ENCODE measurements around the gene RAB3IP. TPM values are rescaled to one million over a fixed set of nuclear protein-coding genes. Genes with fewer than 3 reads are reported as not detected.
A peak's percentile ranks its signal among the peaks of the same experiment; 100 is the strongest.
"Not testable (repeated sequence)": the region's sequence is repeated elsewhere in the genome, so short reads cannot be mapped to it uniquely, and the experiment has no call there.

Gene RAB3IP
- total RNA-seq, 6 donors from 2014 or later, result 24.1 to 99.5 (median 34.2) TPM

DNA sequence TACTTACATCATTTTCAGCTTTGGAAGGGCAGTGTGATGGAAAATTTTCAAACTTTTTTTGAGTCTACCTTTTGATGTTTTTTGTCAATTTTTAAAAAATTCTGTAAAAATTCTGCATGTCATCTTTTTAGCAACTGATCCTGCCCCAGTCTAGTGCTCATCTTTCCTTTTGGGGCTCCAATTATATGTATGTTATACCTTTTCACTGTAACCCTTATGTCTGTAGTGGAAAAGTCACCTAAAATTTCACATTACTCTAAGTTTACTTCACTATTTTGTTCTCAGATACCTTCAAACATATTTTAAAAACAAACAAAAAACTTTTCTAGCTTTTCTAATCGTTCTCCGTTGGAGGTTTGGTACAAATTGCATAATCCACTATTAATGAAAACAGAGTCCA, 53.9 kb downstream of the RAB3IP start:
- DNase-seq, result no peak
- H3K27me3 ChIP-seq, result no peaks in the 10 kb centered on the region
- TF ChIP-seq EP300 (IDR thresholded peaks at IDR 0.05) (no peak), POLR2A (IDR thresholded peaks at IDR 0.05) (no peak), POLR2AphosphoS5 (IDR thresholded peaks at IDR 0.05) (no peak)
- TF ChIP-seq, protein P1, sequence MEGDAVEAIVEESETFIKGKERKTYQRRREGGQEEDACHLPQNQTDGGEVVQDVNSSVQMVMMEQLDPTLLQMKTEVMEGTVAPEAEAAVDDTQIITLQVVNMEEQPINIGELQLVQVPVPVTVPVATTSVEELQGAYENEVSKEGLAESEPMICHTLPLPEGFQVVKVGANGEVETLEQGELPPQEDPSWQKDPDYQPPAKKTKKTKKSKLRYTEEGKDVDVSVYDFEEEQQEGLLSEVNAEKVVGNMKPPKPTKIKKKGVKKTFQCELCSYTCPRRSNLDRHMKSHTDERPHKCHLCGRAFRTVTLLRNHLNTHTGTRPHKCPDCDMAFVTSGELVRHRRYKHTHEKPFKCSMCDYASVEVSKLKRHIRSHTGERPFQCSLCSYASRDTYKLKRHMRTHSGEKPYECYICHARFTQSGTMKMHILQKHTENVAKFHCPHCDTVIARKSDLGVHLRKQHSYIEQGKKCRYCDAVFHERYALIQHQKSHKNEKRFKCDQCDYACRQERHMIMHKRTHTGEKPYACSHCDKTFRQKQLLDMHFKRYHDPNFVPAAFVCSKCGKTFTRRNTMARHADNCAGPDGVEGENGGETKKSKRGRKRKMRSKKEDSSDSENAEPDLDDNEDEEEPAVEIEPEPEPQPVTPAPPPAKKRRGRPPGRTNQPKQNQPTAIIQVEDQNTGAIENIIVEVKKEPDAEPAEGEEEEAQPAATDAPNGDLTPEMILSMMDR (IDR thresholded peaks at IDR 0.05), result no peak
- peaks cover 0 to 19% (median 10%) of the 10 kb centered on the region in 4 donors for H3K9me3 ChIP-seq
- ATAC-seq (ENCODE audit: low FRiP score in 2 of 2), result no peak
- peaks cover 0 to 15% (median 7%) of the 10 kb centered on the region in 4 donors for H3K36me3 ChIP-seq
- WGBS, 2 donors, result 93 to 96% methylated on average over 2 of the region's 2 CpGs
- no peak overlapping the region for H3K27ac ChIP-seq
- H3K4me1 ChIP-seq, result no peaks in the 10 kb centered on the region
- H3K4me3 ChIP-seq, result no peak overlapping the region

DNA sequence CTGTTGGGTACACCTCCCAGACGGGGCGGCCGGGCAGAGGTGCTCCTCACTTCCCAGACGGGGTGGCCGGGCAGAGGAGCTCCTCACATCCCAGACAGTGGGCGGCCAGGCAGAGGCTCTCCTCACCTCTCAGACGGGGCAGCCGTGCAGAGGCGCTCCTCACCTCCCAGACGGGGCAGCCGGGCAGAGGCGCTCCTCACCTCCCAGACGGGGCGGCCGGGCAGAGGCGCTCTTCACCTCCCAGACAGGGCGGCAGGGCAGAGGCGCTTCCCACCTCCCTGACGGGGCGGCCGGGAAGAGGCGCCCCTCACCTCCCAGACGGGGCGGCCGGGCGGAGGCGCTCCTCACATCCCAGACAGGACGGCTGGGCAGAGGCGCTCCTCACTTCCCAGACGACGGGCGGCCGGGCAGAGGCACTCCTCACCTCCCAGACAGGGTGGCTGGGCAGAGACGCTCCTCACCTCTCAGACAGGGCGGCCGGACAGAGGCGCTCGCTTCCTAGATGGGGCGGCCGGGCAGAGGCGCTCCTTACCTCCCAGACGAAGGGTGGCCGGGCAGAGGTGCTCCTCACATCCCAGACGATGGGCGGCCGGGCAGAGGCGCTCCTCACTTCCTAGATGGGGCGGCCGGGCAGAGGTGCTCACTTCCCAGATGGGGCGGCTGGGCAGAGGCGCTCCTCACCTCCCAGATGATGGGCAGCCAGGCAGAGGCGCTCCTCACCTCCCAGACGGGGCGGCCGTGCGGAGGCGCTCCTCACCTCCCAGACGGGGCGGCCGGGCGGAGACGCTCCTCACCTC, 68.6 kb downstream of the RAB3IP start:
- H3K9me3 ChIP-seq, result peaks cover 0 to 18% (median 9%) of the 10 kb centered on the region in 4 donors
- not testable (repeated sequence) for H3K4me1 ChIP-seq; H3K36me3 ChIP-seq; H3K27me3 ChIP-seq; ATAC-seq (ENCODE audit: low FRiP score in 2 of 2); H3K4me3 ChIP-seq; H3K27ac ChIP-seq
- 92 to 93% methylated on average over 31 to 57 of the region's 62 CpGs for WGBS, 2 donors
- peak in 1 of 2 donors; percentile 66 for DNase-seq

DNA sequence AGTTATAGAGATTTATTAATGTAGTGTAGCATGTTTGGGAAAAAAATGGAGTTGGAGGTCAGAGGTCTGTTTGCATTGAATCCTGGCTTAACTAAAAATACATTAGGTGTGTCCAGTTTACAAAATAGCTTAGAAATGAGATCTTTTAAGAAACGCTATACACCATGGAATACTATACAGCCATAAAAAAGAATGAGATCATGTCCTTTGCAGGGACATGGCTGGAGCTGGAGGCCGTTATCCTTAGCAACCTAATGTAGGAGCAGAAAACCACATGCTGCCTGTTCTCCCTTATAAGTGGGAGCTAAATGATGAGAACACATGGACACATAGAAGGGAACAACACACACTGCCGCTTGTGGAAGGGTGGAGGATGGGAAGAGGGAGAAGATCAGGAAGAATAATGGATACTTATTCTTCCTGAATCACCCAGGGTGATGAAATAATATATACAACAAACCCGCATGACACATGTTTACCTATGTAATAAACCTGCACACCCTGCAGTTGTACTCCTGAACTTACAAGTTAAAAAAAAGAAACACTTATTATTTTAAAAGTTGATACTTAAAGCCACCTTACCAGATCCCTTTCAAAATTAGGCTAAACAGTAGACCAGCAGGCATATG, 72.3 kb downstream of the RAB3IP start:
- WGBS, 2 donors, result 67 to 85% methylated on average over 4 of the region's 4 CpGs
- Histone ChIP-seq H3K4me1 (no peaks in the 10 kb centered on the region), H3K36me3 (peaks cover 0 to 8% (median 8%) of the 10 kb centered on the region in 4 donors), H3K4me3 (no peak overlapping the region), H3K27ac (no peak overlapping the region), H3K9me3 (peaks cover 0 to 18% (median 9%) of the 10 kb centered on the region in 4 donors), H3K27me3 (no peaks in the 10 kb centered on the region)
- ATAC-seq (ENCODE audit: low FRiP score in 2 of 2) (no peak), DNase-seq (no peak)
- TF ChIP-seq, protein P1 (IDR thresholded peaks at IDR 0.05), result no peak
- TF ChIP-seq EP300 (IDR thresholded peaks at IDR 0.05) (no peak), POLR2A (IDR thresholded peaks at IDR 0.05) (no peak)

DNA sequence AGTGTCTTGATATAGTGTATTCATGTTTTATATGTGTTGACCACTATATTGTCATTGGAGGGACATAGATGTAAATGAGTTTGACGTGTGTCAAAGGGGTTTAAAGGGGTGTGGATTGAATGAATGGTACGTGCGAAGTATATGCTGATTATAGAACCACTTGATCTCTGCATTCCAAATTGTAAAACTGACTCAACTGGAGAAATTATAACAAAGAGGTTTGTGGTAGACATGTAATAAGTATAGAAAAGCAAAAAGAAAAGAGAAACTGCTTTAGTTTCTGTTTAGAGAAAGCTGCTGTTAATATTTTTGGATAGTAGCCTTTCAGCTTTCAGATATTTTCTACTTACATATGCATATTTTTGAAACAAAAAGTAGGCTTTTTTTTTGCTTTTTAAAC, 77.4 kb downstream of the RAB3IP start:
- H3K36me3 ChIP-seq, result no peaks in the 10 kb centered on the region
- no peak for DNase-seq
- ATAC-seq (ENCODE audit: low FRiP score in 2 of 2), result no peak
- no peaks in the 10 kb centered on the region for H3K9me3 ChIP-seq
- H3K27ac ChIP-seq, result no peak overlapping the region
- H3K27me3 ChIP-seq, result no peaks in the 10 kb centered on the region
- WGBS, 2 donors, result 84 to 89% methylated on average over 3 of the region's 3 CpGs
- no peak overlapping the region for H3K4me3 ChIP-seq
- H3K4me1 ChIP-seq, result peaks cover 0 to under 1% (median 0%) of the 10 kb centered on the region in 4 donors
- no peak for TF ChIP-seq EP300 (IDR thresholded peaks at IDR 0.05)
- TF ChIP-seq POLR2AphosphoS5 (IDR thresholded peaks at IDR 0.05), result no peak
- no peak for TF ChIP-seq POLR2A (IDR thresholded peaks at IDR 0.05)
- TF ChIP-seq, protein P1 (IDR thresholded peaks at IDR 0.05), result no peak

DNA sequence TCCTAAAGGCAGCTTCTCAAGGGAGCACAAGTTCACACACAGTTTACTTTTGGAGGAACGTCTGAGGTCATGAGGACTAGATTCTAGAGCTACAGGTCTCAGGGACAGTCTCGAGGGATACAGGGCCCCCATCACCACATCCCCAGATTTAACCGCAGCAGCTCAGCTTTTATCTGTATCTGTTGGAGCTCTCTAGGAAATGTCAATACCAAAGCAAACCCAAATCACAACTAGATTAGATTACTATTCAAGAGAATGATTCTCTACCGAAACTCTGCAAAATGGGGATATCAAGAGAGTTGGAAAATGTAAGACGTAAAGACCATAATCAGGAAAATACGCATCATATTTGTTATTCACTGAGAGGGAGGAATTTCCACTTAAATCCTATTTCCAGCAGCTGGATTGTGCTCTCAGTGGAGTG, 82.4 kb downstream of the RAB3IP start:
- DNase-seq (no peak), ATAC-seq (ENCODE audit: low FRiP score in 2 of 2) (no peak)
- peaks cover 0 to 6% (median 2%) of the 10 kb centered on the region in 4 donors for H3K4me1 ChIP-seq
- H3K4me3 ChIP-seq, result no peak overlapping the region
- no peaks in the 10 kb centered on the region for H3K9me3 ChIP-seq
- TF ChIP-seq POLR2A (IDR thresholded peaks at IDR 0.05) (no peak), POLR2AphosphoS5 (IDR thresholded peaks at IDR 0.05) (no peak)
- TF ChIP-seq, protein P1 (IDR thresholded peaks at IDR 0.05), result no peak
- 60% methylated on average over 6 of the region's 6 CpGs for WGBS, 2 donors
- no peaks in the 10 kb centered on the region for H3K27me3 ChIP-seq
- H3K27ac ChIP-seq, result peak overlapping the region in 1 of 4 donors; percentile 7
- no peaks in the 10 kb centered on the region for H3K36me3 ChIP-seq
